ENCODE data around the gene SEL1L. TPM values are rescaled to one million over a fixed set of nuclear protein-coding genes. Genes with fewer than 3 reads are reported as not detected.

Gene SEL1L
- total RNA-seq, 1 donor from 2014 or later = 47.0 TPM

DNA sequence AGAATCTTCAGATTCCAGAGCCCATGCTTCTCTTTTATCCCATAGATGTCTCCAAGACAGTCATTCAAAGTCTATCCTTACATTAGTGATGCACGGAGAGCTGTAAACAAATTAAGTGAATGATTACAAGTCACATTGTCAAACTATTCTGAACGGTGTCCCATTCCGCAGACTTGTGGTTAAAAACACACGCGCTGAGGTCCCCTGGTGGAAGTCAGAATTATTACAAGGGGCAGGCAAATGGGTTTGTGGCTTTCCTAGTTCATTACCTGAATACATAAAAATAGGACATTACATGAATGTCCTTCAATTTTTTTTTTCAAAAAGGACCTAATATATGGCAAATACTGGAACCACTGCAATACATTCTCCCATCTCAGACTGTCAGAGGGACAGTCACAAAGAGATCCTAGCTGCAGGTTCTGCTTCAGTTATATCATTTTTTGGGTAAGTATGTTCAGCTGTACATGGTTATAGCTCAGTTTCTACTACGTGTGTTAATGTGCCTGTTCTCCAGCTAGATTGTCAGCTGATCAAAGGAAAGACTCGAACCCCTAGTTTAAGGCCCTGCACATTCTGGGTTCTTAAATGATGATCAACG is 80.4 kb downstream of the SEL1L start:
- no peaks in the 10 kb centered on the region for H3K36me3 Mint-ChIP-seq (ENCODE audit: low read depth)
- H3K4me3 Mint-ChIP-seq = no peak overlapping the region
- H3K9me3 Mint-ChIP-seq = no peaks in the 10 kb centered on the region

DNA sequence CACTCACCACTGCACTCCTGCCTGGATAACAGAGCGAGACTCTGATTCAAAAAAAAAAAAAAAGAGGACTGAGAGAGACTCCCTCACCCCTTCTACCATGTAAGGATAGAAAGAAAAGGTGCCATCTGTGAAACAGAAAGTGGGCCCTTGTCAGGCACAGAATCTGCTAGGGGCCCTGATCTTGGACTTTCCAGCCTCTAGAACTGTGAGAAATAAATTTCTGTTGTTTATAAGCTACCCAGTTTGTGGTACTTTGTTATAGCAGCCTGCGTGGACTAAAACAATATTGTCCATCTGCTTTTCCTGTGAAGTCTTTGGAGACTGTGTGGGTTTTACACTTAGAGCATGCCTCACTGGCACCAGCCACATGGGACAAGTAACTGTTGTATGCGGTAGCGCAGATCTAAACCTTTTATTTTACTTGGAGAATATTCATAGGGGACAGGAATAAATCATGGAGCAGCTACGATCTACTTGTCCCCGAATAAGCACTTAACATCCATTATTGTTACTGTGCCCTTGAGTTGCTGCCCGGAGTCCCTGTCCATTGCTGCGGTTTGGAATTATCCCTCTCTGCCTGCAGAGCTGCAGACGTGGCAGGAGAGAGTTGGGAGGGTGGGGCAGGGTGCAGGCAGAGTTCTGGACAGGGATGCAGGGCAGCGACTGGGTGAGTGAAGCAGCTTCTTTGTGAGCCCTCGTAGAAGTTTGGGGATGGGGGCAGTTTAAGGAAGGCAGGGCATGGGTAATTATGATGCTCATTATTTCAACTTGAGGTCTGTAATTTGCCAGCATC is 81.1 kb downstream of the SEL1L start:
- H3K4me3 Mint-ChIP-seq = no peak overlapping the region

More for the DNA sequence above, 80.4 kb downstream of the SEL1L start:
- TF ChIP-seq, protein P1, sequence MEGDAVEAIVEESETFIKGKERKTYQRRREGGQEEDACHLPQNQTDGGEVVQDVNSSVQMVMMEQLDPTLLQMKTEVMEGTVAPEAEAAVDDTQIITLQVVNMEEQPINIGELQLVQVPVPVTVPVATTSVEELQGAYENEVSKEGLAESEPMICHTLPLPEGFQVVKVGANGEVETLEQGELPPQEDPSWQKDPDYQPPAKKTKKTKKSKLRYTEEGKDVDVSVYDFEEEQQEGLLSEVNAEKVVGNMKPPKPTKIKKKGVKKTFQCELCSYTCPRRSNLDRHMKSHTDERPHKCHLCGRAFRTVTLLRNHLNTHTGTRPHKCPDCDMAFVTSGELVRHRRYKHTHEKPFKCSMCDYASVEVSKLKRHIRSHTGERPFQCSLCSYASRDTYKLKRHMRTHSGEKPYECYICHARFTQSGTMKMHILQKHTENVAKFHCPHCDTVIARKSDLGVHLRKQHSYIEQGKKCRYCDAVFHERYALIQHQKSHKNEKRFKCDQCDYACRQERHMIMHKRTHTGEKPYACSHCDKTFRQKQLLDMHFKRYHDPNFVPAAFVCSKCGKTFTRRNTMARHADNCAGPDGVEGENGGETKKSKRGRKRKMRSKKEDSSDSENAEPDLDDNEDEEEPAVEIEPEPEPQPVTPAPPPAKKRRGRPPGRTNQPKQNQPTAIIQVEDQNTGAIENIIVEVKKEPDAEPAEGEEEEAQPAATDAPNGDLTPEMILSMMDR (conservative IDR thresholded peaks at IDR 0.05) = peak; percentile 93
- peaks cover 45% of the 10 kb centered on the region for H3K4me1 Mint-ChIP-seq
- H3K27me3 Mint-ChIP-seq (ENCODE audit: low read depth) = peaks cover 2% of the 10 kb centered on the region
- no peak overlapping the region for H3K27ac Mint-ChIP-seq (ENCODE audit: unreplicated experiment)
- peak; percentile 51 for DNase-seq (ENCODE audit: low read depth, low spot score)

DNA sequence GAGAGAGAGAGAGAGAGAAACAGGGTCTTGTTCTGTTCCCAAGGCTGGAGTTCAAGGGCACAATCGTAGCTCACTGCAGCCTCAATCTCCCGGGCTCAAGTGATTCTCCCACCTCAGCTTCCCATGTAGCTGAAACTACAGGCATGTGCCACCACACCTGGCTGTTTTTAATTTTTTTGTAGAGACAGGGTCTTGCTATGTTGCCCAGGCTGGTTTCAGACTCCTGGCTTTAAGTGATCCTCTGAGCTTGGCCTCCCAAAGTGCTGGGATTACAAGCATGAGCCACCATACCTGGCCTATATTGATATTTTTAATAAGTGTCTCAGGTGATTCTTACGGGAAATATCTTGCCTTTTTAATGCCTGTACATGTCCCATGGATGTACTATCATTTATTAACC is 82.7 kb downstream of the SEL1L start:
- DNase-seq (ENCODE audit: low read depth, low spot score) = no peak
- Mint-ChIP-seq H3K4me3 (no peak overlapping the region), H3K9me3 (no peaks in the 10 kb centered on the region), H3K27me3 (ENCODE audit: low read depth) (peaks cover 2% of the 10 kb centered on the region), H3K36me3 (ENCODE audit: low read depth) (no peaks in the 10 kb centered on the region), H3K4me1 (peaks cover 46% of the 10 kb centered on the region), H3K27ac (ENCODE audit: unreplicated experiment) (no peak overlapping the region)
- TF ChIP-seq, protein P1 (conservative IDR thresholded peaks at IDR 0.05) = no peak

More for the DNA sequence above, 81.1 kb downstream of the SEL1L start:
- H3K27me3 Mint-ChIP-seq (ENCODE audit: low read depth) = peaks cover 2% of the 10 kb centered on the region
- DNase-seq (ENCODE audit: low read depth, low spot score) = no peak
- no peaks in the 10 kb centered on the region for H3K9me3 Mint-ChIP-seq
- H3K27ac Mint-ChIP-seq (ENCODE audit: unreplicated experiment) = no peak overlapping the region
- H3K4me1 Mint-ChIP-seq = peaks cover 46% of the 10 kb centered on the region
- TF ChIP-seq, protein P1 (conservative IDR thresholded peaks at IDR 0.05) = no peak
- no peaks in the 10 kb centered on the region for H3K36me3 Mint-ChIP-seq (ENCODE audit: low read depth)

DNA sequence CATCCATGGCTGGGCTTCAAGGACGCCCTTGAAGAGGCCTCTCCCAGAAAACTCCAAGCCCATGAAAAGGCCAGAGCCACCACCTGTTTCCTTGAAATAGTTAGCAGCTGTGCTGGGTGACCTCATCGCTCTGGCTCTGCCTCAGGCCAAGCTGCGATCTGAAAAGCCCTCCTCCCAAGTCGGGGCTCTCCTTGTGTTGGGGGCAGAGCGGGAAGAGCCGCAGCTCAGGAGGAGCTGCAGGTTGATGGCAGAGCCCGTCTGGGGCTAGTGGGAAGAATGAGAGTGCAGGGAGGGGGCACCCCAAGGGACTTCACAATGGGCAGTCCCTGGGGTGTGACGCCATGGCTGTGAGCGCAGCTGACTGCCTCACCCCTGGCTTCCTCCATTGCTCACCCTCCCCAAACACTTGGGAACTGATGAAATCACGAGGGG is 83.5 kb downstream of the SEL1L start:
- peaks cover 43% of the 10 kb centered on the region for H3K4me1 Mint-ChIP-seq
- no peak overlapping the region for H3K27ac Mint-ChIP-seq (ENCODE audit: unreplicated experiment)
- H3K27me3 Mint-ChIP-seq (ENCODE audit: low read depth) = peaks cover 2% of the 10 kb centered on the region
- H3K36me3 Mint-ChIP-seq (ENCODE audit: low read depth) = no peaks in the 10 kb centered on the region
- no peaks in the 10 kb centered on the region for H3K9me3 Mint-ChIP-seq
- DNase-seq (ENCODE audit: low read depth, low spot score) = no peak
- no peak overlapping the region for H3K4me3 Mint-ChIP-seq
- TF ChIP-seq, protein P1 (conservative IDR thresholded peaks at IDR 0.05) = no peak

DNA sequence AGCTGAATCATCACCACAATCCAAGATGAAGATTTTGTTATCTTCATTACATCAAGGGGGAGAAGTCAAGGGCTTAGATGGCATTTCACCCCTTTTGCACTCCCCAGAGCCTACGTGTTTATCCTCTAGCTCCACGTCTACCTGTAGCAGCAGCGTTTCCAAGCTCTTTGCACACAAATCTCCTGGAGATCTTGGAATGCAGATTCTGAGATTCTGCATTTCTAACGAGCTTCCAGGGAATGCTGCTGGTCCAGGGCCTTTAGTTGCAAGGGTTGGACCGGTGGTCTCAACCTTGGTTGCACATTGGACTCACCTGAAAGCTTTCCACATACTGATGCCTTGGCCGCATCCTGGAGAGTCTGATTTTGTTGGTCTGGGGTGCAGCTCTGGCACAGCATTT is 84.1 kb downstream of the SEL1L start:
- no peak overlapping the region for H3K27ac Mint-ChIP-seq (ENCODE audit: unreplicated experiment)
- DNase-seq (ENCODE audit: low read depth, low spot score) = no peak
- no peaks in the 10 kb centered on the region for H3K36me3 Mint-ChIP-seq (ENCODE audit: low read depth)
- H3K27me3 Mint-ChIP-seq (ENCODE audit: low read depth) = peaks cover 2% of the 10 kb centered on the region
- TF ChIP-seq, protein P1 (conservative IDR thresholded peaks at IDR 0.05) = no peak
- no peak overlapping the region for H3K4me3 Mint-ChIP-seq
- no peaks in the 10 kb centered on the region for H3K9me3 Mint-ChIP-seq
- peaks cover 39% of the 10 kb centered on the region for H3K4me1 Mint-ChIP-seq
